ENCODE data around the gene ATXN10.

- TF ChIP-seq EZH2 (IDR thresholded peaks at IDR 0.05; ENCODE audit: insufficient read depth, poor library complexity, severe bottlenecking) (no peak), EZH2phosphoT487 (IDR thresholded peaks at IDR 0.05; ENCODE audit: insufficient read depth, low read depth) (no peak)
These were observed 26.9 kb upstream of the ATXN10 start for GRCh38 chr22:45644714-45645113.
